Posterior vena cava (tissue), 2 donors: ENCODE data around the gene ARPC2. TPM values are rescaled to one million over a fixed set of nuclear protein-coding genes. Genes with fewer than 3 reads are reported as not detected.
A peak's percentile ranks its signal among the peaks of the same experiment; 100 is the strongest.

Experiments
- DNase-seq: peaks from one replicate; pipeline ENCODE4 v3.0.0-alpha.2; 2020; ENCODE audit warnings: low spot score
- intact Hi-C, 2 donors: fragments of 100-400 bp; cut with DNase I; formaldehyde crosslinking; loops; one replicate each; pipeline versions ENCODE4 v1.14.1 to v1.14.2; 2022 to 2023
- total RNA-seq, 2 donors: library from RNA; stranded (reverse); fragmentation: NEBNext Ultra II Directional; extraction: Animal tissue kit (Norgen Biotek cat#: 25700); gene quantifications; one replicate each; pipeline ENCODE4 v1.2.1, GENCODE V29; 2021
- donor health status: DM: yes; HTN: yes; CAD: no.
- donor health status: DM: yes; HTN: yes; CAD: no.

ARPC2 gene
- total RNA-seq, 2 donors from 2014 or later = 258 to 291 TPM

- intact Hi-C loops = no loop called here
- DNase-seq = no peak
Observed at GRCh38 chr2:218278531-218279360, 61.8 kb downstream of the ARPC2 start.

- DNase-seq = no peak
- intact Hi-C loops = no loop called here
Observed at GRCh38 chr2:218280260-218280870, 63.4 kb downstream of the ARPC2 start.

- DNase-seq = no peak
- intact Hi-C loops = no loop called here
Observed at GRCh38 chr2:218281449-218281848, 64.5 kb downstream of the ARPC2 start.

GRCh38 chr2:218282173-218282991 is 65.4 kb downstream of the ARPC2 start:
- intact Hi-C loops = no loop called here
- no peak for DNase-seq

GRCh38 chr2:218284106-218284811 is 67.3 kb downstream of the ARPC2 start:
- intact Hi-C loops = no loop called here
- no peak for DNase-seq

- intact Hi-C loops = no loop called here
- DNase-seq = no peak
Observed at GRCh38 chr2:218285604-218286003, 68.6 kb downstream of the ARPC2 start.

GRCh38 chr2:218286570-218287459 is 69.8 kb downstream of the ARPC2 start:
- intact Hi-C loops = no loop called here
- peak; percentile 96 for DNase-seq

- DNase-seq = no peak
- intact Hi-C loops = loop anchor here (5.0 to 10.0 kb wide), 2 partner anchors 105 to 108 kb away; partner anchors contain the start of gene CTDSP1 (in 2 of the 2)
Observed at GRCh38 chr2:218289639-218290315, 72.8 kb downstream of the ARPC2 start.

- intact Hi-C loops = loop anchor here (5.0 to 10.0 kb wide), 2 partner anchors 104 to 107 kb away; partner anchors contain the start of gene CTDSP1 (in 2 of the 2)
- no peak for DNase-seq
Observed at GRCh38 chr2:218290316-218291261, 73.6 kb downstream of the ARPC2 start.

- intact Hi-C loops = loop anchor here (5.0 to 10.0 kb wide), 2 partner anchors 103 to 106 kb away; partner anchors contain the start of gene CTDSP1 (in 2 of the 2)
Observed at GRCh38 chr2:218291318-218292047, 74.5 kb downstream of the ARPC2 start.

GRCh38 chr2:218292048-218293014 is 75.3 kb downstream of the ARPC2 start, which contains the start of gene TMBIM1:
TMBIM1 (minus strand) TSS chr2:218292503; CDS start chr2:218282141, 10,362 bp downstream.
- peak; percentile 96 for DNase-seq
- intact Hi-C loops = loop anchor here (5.0 to 10.0 kb wide), 2 partner anchors 102 to 105 kb away; partner anchors contain the start of gene CTDSP1 (in 2 of the 2)

More at GRCh38 chr2:218291318-218292047, 74.5 kb downstream of the ARPC2 start:
- no peak for DNase-seq

GRCh38 chr2:218293715-218294429 is 76.9 kb downstream of the ARPC2 start:
- intact Hi-C loops = loop anchor here (5.0 to 10.0 kb wide), 2 partner anchors 101 to 103 kb away; partner anchors contain the start of gene CTDSP1 (in 2 of the 2)
- DNase-seq = no peak

- DNase-seq = no peak
- intact Hi-C loops = loop anchor here (5.0 to 10.0 kb wide), 2 partner anchors 100 to 103 kb away; partner anchors contain the start of gene CTDSP1 (in 2 of the 2)
Observed at GRCh38 chr2:218294430-218295022, 77.5 kb downstream of the ARPC2 start.
